ENCODE measurements around the gene SNED1. TPM values are rescaled to one million over a fixed set of nuclear protein-coding genes. Genes with fewer than 3 reads are reported as not detected.

The SNED1 gene
- total RNA-seq, 1 donor from 2014 or later = 2.8 TPM

- DNase-seq = no peak
- TF ChIP-seq, protein P1, sequence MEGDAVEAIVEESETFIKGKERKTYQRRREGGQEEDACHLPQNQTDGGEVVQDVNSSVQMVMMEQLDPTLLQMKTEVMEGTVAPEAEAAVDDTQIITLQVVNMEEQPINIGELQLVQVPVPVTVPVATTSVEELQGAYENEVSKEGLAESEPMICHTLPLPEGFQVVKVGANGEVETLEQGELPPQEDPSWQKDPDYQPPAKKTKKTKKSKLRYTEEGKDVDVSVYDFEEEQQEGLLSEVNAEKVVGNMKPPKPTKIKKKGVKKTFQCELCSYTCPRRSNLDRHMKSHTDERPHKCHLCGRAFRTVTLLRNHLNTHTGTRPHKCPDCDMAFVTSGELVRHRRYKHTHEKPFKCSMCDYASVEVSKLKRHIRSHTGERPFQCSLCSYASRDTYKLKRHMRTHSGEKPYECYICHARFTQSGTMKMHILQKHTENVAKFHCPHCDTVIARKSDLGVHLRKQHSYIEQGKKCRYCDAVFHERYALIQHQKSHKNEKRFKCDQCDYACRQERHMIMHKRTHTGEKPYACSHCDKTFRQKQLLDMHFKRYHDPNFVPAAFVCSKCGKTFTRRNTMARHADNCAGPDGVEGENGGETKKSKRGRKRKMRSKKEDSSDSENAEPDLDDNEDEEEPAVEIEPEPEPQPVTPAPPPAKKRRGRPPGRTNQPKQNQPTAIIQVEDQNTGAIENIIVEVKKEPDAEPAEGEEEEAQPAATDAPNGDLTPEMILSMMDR (IDR thresholded peaks at IDR 0.05; ENCODE audit: partially characterized antibody, unreplicated experiment) = no peak
- no peak overlapping the region for H3K4me3 Mint-ChIP-seq (ENCODE audit: unreplicated experiment)
- no peaks in the 10 kb centered on the region for H3K4me1 Mint-ChIP-seq (ENCODE audit: low read depth, unreplicated experiment)
- H3K9me3 Mint-ChIP-seq (ENCODE audit: unreplicated experiment) = peaks cover 1% of the 10 kb centered on the region
- no peak overlapping the region for H3K27ac Mint-ChIP-seq (ENCODE audit: unreplicated experiment)
- H3K27me3 Mint-ChIP-seq (ENCODE audit: unreplicated experiment) = peaks cover 4% of the 10 kb centered on the region
- no peaks in the 10 kb centered on the region for H3K36me3 Mint-ChIP-seq (ENCODE audit: unreplicated experiment)
Measured at GRCh38 chr2:241132538-241133435, 134.4 kb downstream of the SNED1 start.

GRCh38 chr2:241133436-241133820, 135.0 kb downstream of the SNED1 start:
- no peak for DNase-seq
- no peaks in the 10 kb centered on the region for H3K27me3 Mint-ChIP-seq (ENCODE audit: unreplicated experiment)
- no peaks in the 10 kb centered on the region for H3K36me3 Mint-ChIP-seq (ENCODE audit: unreplicated experiment)
- TF ChIP-seq, protein P1 (IDR thresholded peaks at IDR 0.05; ENCODE audit: partially characterized antibody, unreplicated experiment) = no peak
- no peak overlapping the region for H3K27ac Mint-ChIP-seq (ENCODE audit: unreplicated experiment)
- no peaks in the 10 kb centered on the region for H3K4me1 Mint-ChIP-seq (ENCODE audit: low read depth, unreplicated experiment)
- H3K9me3 Mint-ChIP-seq (ENCODE audit: unreplicated experiment) = peaks cover 1% of the 10 kb centered on the region
- H3K4me3 Mint-ChIP-seq (ENCODE audit: unreplicated experiment) = no peak overlapping the region

DNA sequence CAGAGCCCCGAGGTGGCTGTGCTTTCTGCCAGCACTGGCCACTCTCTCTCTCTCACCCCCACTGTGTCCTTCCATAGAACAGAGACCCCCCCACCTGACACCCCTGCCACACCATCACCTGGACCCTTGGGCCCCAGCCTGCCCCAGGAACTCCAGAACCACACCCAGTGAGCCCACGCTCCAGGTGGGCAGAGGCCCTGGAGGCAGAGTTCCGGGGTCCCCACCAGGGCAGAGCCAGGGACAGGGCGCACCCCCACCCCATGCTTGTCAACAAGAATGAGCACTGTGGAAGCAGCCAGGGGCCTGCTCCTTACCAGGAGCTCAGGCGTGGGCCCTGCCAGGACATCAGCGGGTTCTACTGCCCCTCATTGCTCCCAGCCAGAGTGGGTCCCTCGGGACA, 136.3 kb downstream of the SNED1 start:
- Mint-ChIP-seq H3K4me3 (ENCODE audit: unreplicated experiment) (no peak overlapping the region), H3K36me3 (ENCODE audit: unreplicated experiment) (no peaks in the 10 kb centered on the region), H3K9me3 (ENCODE audit: unreplicated experiment) (no peaks in the 10 kb centered on the region), H3K4me1 (ENCODE audit: low read depth, unreplicated experiment) (no peaks in the 10 kb centered on the region), H3K27ac (ENCODE audit: unreplicated experiment) (no peak overlapping the region), H3K27me3 (ENCODE audit: unreplicated experiment) (no peaks in the 10 kb centered on the region)
- TF ChIP-seq, protein P1 (IDR thresholded peaks at IDR 0.05; ENCODE audit: partially characterized antibody, unreplicated experiment) = no peak
- no peak for DNase-seq

GRCh38 chr2:241135737-241136136, 137.3 kb downstream of the SNED1 start:
- H3K4me3 Mint-ChIP-seq (ENCODE audit: unreplicated experiment) = no peak overlapping the region
- no peaks in the 10 kb centered on the region for H3K9me3 Mint-ChIP-seq (ENCODE audit: unreplicated experiment)
- no peak overlapping the region for H3K27ac Mint-ChIP-seq (ENCODE audit: unreplicated experiment)
- TF ChIP-seq, protein P1 (IDR thresholded peaks at IDR 0.05; ENCODE audit: partially characterized antibody, unreplicated experiment) = no peak
- DNase-seq = no peak
- no peaks in the 10 kb centered on the region for H3K36me3 Mint-ChIP-seq (ENCODE audit: unreplicated experiment)
- no peaks in the 10 kb centered on the region for H3K27me3 Mint-ChIP-seq (ENCODE audit: unreplicated experiment)
- no peaks in the 10 kb centered on the region for H3K4me1 Mint-ChIP-seq (ENCODE audit: low read depth, unreplicated experiment)

- Mint-ChIP-seq H3K4me3 (ENCODE audit: unreplicated experiment) (no peak overlapping the region), H3K36me3 (ENCODE audit: unreplicated experiment) (no peaks in the 10 kb centered on the region), H3K4me1 (ENCODE audit: low read depth, unreplicated experiment) (no peaks in the 10 kb centered on the region), H3K27ac (ENCODE audit: unreplicated experiment) (no peak overlapping the region), H3K9me3 (ENCODE audit: unreplicated experiment) (no peaks in the 10 kb centered on the region), H3K27me3 (ENCODE audit: unreplicated experiment) (no peaks in the 10 kb centered on the region)
- TF ChIP-seq, protein P1 (IDR thresholded peaks at IDR 0.05; ENCODE audit: partially characterized antibody, unreplicated experiment) = no peak
- DNase-seq = no peak
Measured at GRCh38 chr2:241136191-241136590, 137.8 kb downstream of the SNED1 start.

Measured in glutamatergic neuron (in vitro differentiated cells).